HG03442 (cell line): ENCODE measurements around the gene SNUPN.
"Not testable (repeated sequence)": the region's sequence is repeated elsewhere in the genome, so short reads cannot be mapped to it uniquely, and the experiment has no call there.

Experiments
- ATAC-seq: cut with Tn5 transposase; IDR thresholded peaks from one replicate; pipeline ENCODE4 v1.9.1; 2021; ENCODE audit warnings: mild to moderate bottlenecking, moderate library complexity; ENCODE audit not compliant: unreplicated experiment

The SNUPN gene

DNA sequence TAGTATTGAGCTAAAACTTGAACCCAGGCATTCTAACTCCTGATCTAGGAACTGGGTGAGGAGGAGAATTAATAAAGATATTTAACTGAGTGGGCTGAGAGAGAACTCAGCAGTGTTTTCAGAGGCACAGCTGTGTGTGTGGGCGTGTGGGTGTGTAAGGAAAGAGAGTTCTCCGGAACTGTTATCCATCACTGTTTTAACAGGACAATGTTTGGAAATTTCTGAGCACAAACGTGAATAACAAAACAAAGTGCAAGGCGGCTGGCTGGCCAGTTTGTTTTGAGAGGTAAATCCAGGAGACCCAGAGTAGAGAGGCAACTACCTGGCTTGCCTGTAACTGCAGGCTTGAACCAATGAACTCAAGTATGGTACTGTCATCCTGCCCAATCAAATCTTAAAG, 41.4 kb downstream of the SNUPN start:
- no peak for ATAC-seq

DNA sequence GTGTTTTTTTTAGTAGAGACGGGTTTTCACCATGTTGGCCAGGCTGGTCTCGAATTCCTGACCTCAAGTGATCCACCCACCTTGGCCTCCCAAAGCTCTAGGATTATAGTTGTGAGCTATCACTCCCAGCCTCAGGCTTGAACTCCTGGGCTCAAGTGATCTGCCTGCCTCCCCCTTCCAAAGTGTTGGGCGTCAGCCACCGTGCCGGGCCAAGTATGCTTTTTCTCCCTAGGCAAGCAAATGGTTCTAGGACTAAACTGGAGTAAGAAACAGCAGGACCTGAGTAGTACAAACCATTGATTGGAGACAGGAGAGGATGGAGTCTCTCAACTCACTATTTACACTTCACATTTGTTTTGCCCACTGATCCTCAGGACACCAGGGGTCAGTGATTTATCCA, 41.8 kb downstream of the SNUPN start:
- no peak for ATAC-seq

DNA sequence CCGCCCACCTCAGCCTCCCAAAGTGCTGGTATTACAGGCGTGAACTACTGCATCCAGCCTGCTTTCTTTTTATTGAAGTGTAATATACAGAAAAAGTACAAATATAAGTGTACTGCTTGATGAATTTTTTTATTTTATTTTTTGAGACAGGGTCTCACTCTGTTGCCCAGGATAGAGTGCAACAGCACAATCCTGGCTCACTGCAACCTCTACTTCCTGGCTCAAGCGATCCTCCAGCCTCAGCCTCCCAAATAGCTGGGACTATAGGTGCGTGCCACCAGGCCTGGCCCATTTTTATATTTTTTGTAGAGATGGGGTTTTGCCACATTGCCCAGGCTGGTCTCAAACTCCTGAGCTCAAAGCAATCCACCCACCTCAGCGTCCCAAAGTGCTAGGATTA, 42.6 kb downstream of the SNUPN start:
- not testable (repeated sequence) for ATAC-seq

DNA sequence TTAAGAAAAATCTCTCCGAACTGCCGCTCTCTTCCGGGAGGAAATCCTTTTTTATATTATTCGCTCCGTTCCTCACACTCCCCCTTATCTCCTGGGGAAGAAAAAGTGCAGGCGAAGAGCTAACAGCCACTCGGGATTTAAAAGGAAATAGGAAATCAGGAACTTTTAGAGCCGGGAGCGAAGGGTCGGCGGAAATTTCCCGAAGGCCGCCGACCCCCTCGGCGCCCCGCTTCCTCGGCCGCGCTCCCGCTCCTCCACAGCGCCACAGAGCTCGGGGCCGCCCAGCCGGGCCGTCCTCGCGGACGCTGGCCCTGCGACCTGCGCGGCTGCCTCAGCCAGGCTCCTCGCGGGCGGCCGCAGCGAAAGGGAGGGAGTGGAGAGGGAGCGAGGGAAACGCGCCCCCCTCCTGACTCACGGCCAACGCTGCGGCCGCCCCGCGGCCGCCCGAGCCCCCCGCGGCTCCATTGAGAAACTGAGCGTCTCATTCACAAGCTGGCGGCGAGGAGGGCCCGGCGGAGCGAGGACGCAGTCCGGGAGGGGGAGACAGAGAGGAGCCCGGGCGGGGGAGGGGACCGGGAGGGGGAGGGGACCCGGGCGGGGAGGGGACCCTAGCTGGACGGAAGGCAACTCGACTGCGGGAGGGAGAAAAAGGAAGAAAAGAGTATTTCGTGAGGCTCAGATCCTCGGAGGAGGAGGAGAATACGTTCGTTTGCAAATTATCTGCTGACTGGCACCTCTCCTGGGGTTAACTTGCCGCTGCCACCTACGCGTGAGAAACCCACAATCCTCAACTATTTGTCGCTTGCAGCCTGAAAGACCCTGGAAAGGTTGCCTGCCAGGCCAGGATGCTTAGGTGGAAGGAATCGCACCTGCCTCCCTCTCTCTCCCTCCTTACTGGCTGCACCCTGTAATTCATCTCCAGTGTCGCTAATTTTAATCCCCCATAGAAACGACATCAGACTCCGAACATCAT, 46.3 kb downstream of the SNUPN start, which contains the start of gene PTPN9:
Gene PTPN9 (minus strand): TSS at position 368 of the 973 bp plus-strand sequence. CDS start 539 bp downstream, outside the sequence.
- ATAC-seq: no peak

DNA sequence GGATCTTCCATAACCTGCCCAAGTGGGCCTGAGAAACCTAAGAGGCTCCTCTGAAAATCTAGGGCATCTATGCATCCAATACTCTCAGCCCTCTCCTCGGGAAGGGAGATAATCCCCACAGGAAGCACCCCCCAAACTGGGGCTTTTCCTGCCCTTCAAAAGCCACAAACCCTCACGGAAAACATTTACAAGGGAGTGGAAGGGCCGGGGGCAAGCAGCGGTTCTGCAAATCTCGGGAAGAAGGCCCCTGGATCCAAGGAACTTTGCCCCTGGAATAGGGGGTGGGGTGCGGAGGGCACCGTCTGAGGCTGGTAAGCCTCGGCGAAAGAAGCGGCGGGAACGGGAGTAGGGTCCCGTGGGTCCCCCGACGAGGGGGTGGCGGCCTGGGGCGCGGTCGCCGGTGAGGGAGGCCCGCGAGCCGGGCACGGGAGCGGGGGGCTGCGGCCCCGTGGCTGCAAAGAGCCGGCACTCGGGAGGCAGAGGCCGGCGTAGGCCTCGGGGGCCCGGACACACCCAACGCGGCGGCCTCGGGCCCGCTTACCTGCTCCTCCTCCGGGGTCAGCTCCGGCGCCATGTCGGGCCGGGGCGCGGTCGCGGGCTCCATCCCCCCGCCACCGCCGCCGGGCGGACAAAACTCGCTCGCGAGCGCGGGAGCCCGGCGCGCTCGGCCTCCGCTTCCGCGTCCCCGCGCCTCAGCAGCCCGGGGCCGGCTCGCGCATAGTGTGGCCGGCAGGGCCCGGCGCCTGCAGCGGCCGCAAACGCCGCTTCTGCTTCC, 47.2 kb downstream of the SNUPN start:
- no peak for ATAC-seq

DNA sequence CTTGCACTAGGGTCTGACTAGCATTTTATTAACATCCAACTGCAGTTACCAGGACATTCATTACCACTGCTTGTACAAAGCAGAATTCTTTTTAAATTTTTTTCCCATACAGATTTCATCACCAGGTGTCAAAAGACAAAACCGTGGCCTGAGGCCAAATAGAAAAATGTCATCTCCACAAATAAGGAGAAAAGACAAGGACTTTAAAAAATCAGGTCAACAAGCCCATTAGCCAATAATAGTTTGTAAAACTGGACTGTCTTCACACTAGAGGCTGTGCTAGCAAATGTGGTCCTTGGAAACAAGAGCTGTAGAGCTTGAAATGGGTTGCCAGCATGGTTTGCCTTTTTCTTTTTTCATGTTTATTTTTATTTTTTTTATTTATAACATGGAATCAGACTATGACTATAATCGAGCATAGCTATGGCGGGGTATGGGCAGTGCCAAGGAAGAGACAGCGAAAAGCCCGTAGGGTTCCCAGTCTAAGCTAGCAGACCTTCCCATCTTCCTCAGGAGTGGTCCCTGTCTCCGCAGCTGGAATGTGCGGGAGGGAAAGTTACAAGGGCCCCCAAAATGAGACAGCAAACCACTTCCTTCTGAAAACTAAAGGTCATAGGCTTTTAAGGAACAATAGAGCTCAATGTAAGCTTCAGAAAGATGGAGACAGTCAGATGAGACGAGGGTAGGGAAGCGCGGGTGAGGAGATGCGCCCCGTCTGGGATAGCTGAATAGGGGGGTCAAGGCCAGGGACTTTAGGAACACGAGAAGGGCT, 47.9 kb downstream of the SNUPN start:
- no peak for ATAC-seq

DNA sequence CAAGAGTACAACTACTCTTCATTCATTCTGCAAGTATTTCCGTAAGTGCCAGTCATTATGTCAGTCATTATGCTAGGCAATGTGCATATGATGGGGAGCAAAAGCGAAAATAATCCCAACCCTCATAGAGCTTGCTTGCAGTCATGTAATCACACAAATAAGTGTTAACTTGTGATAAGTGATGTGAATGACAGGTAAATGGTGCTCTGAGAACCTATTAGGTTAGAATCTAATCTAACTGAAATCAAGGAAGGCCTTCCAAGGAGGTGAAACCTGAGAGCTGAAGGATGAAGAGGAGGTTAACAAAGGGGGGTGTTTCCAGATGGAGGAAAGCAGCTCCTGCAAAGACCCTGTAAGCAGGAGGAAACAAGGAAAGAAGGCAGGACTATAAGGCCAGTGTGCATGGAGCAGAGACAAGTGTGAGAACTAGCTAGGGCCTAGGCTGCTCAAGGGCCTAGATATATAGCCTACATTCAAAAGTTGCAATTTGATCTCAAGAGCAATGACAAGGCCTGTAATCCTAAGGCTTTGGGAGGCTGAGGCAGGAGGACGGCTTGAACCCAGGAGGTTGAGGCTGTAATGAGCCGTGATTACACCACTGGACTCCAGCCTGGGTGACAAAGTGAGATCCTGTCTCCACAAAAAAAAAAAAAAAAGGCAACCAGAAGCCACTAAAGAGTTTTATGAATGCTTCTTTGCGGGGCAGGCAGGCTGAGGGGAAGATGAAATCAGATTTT, 51.7 kb downstream of the SNUPN start:
- ATAC-seq: no peak

DNA sequence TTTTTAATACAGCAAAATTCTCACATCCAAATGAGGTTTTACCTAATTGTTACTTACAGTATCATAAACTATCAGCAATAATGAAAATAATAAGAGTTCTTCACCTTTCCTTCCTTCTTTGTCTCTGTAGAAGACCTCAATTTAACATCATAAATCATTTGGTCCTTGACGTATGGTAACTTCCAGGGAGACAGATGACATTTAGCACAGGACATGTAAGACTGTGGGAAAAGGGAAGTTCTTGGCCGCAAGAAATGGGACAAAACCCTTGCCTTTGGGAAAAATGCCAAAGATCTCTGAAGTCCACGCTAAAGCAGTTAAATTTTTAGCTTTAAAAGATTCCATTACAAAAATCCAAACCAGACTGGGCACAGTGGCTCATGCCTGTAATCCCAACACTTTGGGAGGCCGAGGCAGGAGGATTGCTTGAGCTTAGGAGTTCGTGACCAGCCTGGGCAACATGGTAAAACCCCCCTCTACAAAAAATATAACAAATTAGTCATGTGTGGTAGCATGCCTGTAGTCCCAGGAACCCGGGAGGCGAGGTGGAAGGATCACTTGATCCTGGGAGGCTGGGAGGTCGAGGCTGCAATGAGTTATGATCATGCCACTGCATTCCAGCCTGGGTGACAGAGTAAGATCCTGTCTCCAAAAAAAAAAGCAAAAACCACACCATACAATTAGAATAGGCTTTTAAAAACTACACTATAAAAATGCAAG, 55.2 kb downstream of the SNUPN start:
- no peak for ATAC-seq

DNA sequence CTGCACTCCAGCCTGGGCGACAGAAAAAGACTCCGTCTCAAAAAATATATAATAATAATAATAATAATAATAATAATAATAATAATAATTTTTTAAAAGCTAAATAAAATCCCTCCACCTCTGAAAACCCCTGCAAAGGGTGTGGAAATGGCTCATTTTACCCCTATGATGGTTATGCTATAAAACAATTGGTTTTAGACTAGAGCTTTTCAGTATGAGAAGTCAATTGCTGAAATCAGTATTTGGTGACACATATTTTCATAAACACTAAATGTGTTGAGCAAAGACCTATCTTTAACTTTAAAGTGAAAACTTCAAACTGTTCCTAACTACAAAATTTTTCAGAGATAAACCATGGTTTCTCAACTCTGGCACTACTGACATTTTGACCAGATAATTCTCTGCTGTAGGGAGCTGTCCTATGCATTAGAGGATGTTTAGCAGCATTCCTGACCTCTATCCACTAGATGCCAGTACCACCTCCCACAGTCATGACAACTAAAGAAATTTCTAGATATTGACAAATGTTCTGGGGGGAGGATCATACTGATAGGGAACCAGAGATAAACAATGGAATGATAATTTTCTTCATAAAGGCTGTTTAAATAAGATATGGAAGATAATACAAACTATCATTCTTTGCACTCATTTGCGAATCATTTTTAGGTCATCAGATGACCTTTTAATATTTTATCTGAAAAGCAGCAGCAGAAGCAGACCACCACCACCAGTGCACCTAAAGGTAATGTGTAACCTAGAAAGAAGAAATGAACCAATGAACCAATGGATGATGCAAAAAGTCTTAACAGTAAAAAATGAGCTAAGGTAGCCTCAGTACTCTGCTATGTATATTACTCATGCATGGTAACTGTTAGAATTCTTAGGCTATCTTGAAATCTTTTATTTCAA, 60.2 kb downstream of the SNUPN start:
- no peak for ATAC-seq

DNA sequence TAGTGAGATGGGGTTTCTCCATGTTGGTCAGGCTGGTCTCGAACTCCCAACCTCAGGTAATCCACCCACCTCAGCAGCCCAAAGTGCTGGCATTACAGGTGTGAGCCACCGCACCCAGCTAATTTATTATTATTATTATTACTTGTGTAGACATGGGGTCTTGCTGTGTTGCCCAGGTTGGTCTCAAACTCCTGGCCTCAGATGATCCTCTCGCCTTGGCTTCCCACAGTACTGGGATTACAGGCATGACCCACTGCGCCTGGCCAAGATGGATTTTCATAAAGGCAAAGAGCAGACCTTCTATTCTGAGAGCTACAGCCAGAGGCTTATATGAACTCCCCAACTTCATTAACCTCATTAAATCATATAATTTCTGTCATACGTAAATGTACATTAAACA, 63.6 kb downstream of the SNUPN start:
- ATAC-seq: no peak

DNA sequence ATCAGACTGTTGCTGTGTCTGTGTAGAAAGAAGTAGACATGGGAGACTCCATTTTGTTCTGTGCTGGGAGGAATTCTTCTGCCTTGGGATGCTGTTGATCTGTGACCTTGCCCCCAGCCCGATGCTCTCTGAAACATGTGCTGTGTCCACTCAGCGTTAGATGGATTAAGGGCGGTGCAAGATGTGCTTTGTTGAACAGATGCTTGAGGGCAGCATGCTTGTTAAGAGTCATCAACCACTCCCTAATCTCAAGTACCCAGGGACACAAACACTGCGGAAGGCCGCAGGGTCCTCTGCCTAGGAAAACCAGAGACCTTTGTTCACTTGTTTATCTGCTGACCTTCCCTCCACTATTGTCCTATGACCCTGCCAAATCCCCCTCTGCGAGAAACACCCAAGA, 66.2 kb downstream of the SNUPN start:
- ATAC-seq: not testable (repeated sequence)

DNA sequence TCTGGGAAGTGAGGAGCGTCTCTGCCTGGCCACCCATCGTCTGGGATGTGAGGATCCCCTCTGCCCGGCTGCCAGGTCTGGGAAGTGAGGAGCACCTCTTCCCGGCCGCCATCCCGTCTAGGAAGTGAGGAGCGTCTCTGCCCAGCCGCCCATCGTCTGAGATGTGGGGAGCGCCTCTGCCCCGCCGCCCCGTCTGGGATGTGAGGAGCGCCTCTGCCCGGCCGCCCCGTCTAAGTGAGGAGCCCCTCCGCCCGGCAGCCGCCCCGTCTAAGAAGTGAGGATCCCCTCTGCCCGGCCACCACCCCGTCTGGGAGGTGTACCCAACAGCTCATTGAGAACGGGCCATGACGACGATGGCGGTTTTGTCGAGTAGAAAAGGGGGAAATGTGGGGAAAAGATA, 66.6 kb downstream of the SNUPN start:
- ATAC-seq: not testable (repeated sequence)

DNA sequence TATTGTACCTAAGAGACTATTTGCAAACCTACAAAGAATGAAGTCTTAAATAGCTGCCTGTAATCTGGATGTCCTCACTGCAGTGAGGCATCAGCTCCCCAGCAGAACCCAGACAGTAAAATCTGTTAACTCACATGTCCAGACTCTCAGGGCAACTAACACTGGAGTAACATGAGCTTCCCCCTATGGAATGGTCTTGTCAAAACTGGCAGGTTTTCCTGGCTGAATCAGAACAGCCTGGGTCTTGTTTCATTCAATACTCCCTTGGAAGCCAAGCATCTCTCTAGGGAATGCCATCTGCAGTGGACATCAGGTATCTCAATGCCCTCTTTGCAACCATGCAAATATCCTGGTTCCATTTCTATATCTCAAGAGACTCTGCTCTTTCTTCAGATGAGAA, 70.8 kb downstream of the SNUPN start:
- no peak for ATAC-seq

DNA sequence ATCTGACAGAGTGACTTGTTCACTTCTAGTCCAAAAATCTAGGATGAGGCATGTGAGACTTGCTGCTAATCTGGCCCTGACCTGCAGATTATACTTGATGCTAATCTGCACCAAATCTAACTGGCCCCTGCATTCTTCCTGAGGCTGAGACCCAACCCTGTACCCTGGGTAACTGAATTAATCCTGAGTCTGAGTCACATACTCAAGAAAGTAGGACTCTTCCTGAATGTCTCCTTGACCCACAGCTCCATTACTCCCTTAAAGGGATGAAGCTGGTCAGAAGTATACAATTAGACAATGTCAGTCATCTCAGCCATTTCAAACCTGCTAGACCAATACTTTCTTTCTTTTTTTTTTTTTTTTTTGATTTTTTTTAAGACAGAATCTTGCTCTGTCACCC, 71.9 kb downstream of the SNUPN start:
- ATAC-seq: no peak

DNA sequence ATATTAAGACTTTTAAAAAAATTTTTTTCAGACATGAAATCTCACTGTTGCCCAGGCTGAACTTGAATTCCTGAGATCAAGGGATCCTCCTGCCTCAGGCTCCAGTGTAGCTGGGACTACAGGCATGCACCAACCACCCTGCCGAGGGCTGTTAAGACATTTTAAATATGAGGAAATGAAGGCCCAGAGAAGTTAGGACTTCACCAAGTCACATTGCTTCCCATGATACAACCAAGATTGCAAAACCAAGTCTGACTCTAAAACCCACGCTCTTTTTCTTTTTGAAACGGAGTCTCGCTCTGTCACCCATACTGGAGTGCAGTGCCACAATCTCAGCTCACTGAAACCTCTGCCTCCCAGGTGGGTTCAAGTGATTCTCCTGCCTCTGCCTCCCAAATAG, 74.4 kb downstream of the SNUPN start:
- no peak for ATAC-seq
